ENCODE measurements around the gene PGM5. TPM values are rescaled to one million over a fixed set of nuclear protein-coding genes. Genes with fewer than 3 reads are reported as not detected.
"Not testable (repeated sequence)": the region's sequence is repeated elsewhere in the genome, so short reads cannot be mapped to it uniquely, and the experiment has no call there.

Gene PGM5
- total RNA-seq, 1 donor from 2014 or later: 2.9 TPM

DNA sequence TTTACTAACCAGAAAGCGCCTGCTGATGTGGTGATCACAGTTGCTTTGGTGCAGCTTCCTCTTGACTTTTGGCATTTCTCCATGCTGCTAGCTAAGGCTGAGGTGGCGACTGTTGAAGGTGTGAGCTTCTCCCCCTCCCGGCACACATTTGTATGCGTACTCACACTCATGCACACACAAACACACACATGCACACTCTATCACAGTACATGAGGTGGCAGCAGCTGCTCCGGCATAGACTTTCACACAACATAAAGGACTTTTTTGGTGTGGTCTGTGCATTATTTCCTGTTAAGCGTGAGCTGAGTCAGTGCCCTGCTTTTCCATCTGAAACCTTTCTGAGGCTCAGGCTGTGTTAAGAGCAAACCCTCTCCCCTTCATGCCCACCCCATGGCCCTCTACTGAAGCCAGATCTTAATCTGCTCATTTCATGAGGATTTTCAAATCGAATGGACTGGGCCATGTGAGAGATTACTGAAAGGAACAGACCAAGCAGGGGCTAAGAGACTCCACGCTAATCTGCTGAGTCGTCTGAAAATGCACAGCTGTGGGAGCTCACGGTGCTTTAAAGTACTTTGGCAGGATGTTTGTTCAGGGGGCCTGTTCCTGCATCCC lies 10.6 kb downstream of the PGM5 start:
- ATAC-seq: peak; percentile 45
- DNase-seq (ENCODE audit: low spot score): not testable (repeated sequence)

DNA sequence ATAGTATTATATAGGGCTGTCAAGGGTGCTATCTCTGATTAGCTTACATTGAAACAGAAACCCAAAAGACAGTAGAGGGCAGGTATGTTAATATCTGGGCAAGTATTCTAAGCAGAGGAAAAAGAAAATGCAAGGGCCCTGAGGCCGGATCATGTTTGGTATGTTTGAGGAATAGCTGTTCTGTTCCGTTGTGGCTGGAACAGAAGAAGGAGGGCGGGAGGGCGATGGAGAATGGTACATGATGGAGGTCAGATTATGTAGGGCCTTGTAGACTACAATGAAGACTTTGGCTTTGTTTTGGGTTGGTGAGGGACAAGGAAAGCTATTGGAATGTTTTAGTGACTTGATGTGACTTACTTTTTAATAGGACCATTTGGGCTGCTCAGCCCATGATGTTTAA lies 19.4 kb downstream of the PGM5 start:
- DNase-seq (ENCODE audit: low spot score); ATAC-seq: not testable (repeated sequence)

DNA sequence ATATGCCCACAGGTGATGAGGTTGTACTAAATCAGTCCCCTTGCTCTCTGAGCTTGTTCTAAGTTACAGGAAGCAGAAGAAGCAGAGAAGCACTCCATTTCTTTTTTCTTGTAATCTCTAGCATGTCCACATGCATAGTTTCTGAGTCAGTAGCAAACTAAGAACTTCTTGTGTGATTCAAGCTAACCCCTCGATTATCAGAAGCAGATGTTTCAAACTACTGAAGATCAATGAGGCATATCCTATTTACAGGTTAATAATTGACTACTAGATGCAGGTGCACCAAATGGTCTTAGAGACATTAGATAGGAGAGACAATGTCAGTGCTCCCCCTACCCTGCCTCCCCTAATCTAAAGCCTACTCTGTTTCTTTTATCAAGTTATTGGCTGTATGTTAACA lies 21.3 kb downstream of the PGM5 start:
- ATAC-seq; DNase-seq (ENCODE audit: low spot score): not testable (repeated sequence)

- not testable (repeated sequence) for DNase-seq (ENCODE audit: low spot score); ATAC-seq
These were observed 27.5 kb downstream of the PGM5 start for GRCh38 chr9:68383894-68384293.

DNA sequence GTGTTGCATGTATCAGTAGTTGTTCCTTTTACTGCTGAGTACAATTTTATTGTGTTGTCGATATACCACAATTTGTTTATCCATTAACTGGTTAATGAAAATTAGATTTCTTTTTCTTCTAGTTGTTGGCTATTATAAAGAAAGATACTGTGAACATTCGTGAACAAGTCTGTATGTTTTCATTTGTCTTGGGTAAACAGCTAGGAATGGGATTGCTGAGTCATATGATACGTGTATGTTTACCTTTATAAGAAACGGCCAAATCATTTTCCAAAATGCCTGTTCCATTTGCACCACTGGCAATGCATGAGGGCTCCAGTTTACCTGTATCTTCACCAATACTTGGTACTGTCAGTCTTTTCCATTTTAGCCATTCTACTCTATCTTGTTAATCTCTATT lies 33.1 kb downstream of the PGM5 start:
- not testable (repeated sequence) for ATAC-seq; DNase-seq (ENCODE audit: low spot score)

- DNase-seq (ENCODE audit: low spot score); ATAC-seq: not testable (repeated sequence)
These were observed 34.3 kb downstream of the PGM5 start for GRCh38 chr9:68390737-68391136.

DNA sequence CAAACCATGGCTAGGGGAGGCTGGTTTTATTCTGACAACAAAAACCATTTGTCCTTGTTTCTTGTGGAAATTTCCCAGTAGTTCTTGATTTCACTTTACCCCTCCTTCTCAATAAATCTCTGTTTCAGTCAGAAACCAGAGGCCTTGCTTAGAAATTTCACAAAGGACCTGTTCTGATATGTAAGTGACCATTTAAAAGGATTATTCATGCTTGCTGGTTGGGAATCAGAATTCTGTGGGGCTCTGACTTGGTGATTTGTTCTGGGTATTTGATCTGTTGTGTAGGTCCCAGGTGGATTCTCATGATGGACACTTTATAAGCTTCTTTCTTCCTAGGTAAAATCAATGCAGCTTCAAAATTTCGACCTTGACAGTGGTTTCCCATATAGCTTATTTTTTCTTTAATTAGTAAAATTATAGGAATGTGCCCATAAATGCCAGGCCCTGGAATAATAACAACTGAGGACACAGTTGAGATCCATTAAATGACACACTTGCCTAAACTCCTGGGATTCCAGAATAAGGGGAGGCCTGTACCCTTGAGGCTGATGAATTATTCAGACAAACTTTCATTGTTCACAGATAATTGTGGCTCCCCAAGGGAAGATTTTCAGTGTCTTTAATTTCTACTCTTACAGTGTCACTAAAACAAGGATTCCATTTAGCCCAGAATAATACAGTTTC lies 40.1 kb downstream of the PGM5 start:
- not testable (repeated sequence) for ATAC-seq; DNase-seq (ENCODE audit: low spot score)

- ATAC-seq; DNase-seq (ENCODE audit: low spot score): not testable (repeated sequence)
These were observed 40.6 kb downstream of the PGM5 start for GRCh38 chr9:68397095-68397423.

DNA sequence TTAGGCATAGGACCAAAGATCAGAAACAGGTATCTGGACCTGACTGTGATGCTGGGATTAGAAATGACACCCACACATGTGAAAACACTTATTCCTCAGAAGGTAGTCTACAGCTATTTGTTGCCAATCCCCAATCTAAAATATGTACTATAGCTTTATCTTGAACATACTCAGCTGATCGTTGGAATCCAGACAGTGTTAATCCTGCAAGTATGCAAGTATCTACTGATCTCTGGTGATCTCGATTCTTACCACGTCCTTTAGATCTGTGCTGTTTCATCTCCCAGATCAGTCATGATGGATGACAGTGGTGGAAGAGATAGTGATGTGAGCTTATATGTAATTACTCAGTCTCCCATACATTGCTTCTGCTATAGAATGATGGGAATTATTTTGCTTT lies 41.4 kb downstream of the PGM5 start:
- ATAC-seq: not testable (repeated sequence)

GRCh38 chr9:68398324-68398723 lies 41.9 kb downstream of the PGM5 start:
- not testable (repeated sequence) for ATAC-seq; DNase-seq (ENCODE audit: low spot score)

More for the DNA sequence above, 41.4 kb downstream of the PGM5 start:
- not testable (repeated sequence) for DNase-seq (ENCODE audit: low spot score)

DNA sequence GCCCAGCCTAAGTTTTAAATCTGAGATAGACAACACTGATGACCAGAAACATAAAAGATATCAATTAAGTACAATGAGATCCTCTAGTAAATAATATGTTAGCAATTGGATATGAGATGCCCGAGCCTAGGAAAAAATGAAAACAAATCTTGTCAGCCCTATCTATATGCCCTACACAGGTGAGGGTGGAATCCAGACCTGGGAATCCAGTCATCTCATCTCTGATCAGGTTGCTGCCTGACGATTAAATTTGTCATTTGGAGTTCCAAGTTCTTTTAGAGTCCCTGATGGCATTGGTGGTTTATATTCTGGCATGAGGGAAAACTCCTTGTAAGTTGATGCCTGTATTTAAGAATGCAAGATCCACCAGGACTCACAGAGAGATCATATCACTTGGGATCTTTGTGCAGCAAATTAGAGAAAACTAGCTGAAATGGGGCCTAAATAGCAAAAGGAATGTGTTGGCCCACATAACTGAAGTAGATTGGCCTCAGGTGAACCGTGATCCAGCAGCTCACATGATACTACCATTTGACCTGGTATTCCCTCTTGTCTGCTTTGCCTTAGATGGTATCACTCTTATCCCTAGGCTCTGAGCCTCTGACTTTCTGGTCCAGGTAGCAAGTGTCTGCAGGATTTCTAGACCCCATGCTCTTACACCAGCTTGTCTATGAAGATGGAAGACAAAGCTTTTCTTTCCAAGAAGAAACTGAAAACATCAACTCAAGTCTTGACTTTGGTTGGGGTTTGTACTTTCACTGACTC lies 48.2 kb downstream of the PGM5 start:
- not testable (repeated sequence) for DNase-seq (ENCODE audit: low spot score); ATAC-seq

- not testable (repeated sequence) for ATAC-seq; DNase-seq (ENCODE audit: low spot score)
These were observed 55.5 kb downstream of the PGM5 start for GRCh38 chr9:68411865-68412264.

- DNase-seq (ENCODE audit: low spot score); ATAC-seq: not testable (repeated sequence)
These were observed 56.3 kb downstream of the PGM5 start for GRCh38 chr9:68412754-68413153.

DNA sequence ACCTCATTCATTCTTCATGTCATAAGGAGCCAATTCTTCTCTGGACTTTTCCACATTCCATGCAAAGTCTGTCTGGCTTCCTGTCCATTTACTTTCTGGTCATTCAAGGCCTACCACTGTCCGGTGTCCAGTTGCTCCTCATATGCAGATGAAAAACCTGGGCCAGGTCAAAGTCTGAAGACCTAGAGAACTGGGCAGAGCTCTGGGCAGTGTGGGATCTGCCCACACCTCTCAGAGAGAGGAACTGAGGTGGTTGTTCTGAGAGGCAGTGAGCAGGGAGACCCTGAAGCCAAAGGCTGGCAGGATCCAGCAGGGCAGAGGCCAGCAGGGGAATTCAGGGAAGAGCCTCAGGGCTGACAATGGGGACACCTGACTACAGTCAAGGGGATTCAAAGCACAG lies 58.7 kb downstream of the PGM5 start:
- DNase-seq (ENCODE audit: low spot score): not testable (repeated sequence)
- peak; percentile 70 for ATAC-seq

DNA sequence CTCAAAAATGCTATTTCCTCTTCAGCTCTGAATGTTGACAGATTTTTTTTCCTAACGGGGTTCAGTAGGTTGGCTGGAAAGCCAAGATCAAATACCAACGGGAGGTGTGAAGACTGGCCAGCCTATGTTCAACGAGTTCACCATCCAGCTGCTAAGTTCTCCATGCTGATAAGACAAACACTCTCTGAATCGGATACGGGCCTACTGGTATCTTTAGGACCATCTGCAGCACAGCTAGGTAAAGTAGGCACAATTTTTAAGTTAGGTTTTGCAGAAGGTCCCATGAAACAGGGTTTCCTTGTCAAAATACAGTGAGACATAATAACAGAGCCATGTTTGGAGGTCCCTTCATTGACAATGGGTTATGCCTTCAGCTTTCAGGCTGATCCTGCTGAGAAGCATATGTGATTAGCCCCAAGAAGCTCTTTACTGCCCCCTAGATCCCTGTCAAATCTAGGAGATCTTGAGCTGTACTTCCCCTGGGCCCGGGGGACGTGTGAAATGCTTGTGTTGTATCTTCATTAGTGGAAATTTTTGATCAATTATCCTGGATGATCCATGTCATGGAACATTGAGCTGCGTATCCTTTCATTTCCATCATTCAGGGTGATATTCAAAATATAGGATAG lies 60.6 kb downstream of the PGM5 start:
- no peak for DNase-seq (ENCODE audit: low spot score)
- no peak for ATAC-seq

DNA sequence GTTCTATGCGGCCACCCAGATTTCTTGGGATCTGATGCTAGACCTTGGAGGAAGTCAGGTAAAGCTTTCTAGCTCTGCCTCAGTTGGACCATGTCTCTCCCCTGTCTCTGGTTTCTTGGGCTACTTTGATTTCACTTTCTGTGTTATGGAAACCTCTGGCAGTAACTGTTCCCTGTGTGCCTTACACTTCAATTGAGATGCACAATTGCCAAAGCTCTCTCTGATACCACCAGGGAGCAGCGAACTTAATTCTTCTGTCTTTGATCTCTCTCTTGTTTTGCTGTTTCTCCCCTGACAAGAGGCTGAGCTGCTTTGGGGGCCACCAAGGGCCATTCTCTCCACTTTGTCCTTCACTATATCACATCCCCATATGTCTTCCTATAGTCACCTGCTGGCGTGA lies 61.4 kb downstream of the PGM5 start:
- ATAC-seq (no peak), DNase-seq (ENCODE audit: low spot score) (no peak)

DNA sequence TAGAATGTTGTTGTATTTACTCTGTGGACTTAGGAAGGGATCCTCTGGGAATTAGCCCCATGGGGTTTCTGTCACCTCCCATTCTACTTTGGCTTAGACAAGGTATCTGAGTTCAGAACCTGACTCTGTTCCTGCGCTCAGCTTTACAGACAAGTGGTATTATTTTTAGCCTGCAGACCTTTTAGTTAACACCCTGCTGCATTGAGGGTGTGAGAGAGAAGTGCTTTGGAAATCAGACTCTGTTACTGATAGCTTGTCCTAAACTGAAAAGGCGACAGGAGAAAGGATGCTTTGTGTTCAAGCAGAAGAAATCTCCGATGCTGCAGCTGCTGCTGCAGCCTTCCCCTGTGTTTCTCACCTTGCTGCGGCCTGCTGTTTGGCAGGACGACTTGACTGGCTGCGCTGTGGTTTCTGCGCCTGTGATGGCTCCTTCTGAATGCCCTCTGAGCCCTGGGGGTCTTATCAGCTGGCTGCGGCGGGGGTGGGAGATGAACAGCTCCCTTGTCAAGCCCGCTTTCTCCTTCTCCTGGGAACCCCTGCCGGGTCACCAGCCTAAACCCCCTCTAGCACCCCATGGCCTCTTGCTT lies 61.9 kb downstream of the PGM5 start:
- ATAC-seq (no peak), DNase-seq (ENCODE audit: low spot score) (no peak)

GRCh38 chr9:68419901-68420300 lies 63.5 kb downstream of the PGM5 start:
- ATAC-seq: no peak
- no peak for DNase-seq (ENCODE audit: low spot score)

DNA sequence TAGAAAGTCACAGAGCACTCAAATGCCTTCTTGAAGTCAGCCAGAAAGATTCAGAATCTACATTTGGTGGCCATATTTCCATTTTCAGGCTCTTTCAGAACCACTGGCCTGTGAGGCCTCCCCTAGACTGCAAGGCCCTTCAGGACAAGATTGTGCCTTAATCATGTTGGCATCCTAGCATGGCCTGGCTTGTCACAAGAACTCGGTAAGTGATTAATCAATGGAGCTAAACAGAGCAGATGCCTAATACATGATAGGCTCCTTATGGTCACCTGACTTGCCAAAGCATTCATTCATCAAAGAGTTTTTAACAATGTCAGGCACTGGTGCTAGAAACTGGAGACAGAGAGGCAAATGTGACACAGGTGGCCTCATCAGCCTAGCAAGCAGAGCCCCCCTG lies 70.3 kb downstream of the PGM5 start:
- no peak for DNase-seq (ENCODE audit: low spot score)
- no peak for ATAC-seq

DNA sequence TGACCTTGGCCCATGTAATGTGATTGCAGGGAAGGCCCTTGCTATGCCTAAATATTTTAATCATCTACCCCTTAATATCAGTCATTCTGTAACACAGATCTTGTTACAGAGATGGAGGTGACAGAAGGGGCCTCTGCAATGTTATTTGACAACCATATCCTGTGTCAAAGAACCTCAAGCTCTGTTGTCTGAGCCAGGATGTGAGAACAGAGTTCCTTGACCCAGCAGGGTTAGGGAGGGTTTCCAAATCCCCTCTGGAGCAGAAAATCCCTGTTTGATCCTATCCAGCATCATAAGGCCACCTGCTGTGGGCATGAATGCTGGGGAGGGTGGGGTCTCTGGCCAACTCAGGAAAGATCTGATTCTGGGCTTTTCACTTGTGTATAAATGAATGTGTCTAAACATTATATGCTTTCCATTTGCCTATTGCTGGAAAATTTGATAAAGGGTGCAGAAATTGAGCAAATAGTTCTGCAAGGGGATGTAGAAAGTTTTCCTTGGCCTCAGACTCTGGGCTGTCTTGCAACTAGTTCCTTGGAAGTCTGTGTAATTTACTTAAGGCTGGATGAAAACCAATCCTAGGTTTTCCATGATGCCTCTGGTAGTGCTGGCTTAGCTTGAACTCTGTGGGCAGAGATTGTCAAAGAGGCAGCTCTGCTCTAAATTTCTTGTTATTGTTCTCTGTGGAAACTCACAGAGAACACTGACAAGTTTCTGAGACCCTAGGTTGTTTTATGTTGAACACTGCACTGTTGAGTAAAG lies 71.0 kb downstream of the PGM5 start:
- DNase-seq (ENCODE audit: low spot score): no peak
- no peak for ATAC-seq
